Heart left ventricle (tissue), 16 donors: ENCODE results near the gene SAA2. TPM values are rescaled to one million over a fixed set of nuclear protein-coding genes. Genes with fewer than 3 reads are reported as not detected.

Experiments
- ATAC-seq, 4 donors: fragments of 200-7000 bp; cut with Tn5 transposase; one replicate each; pipeline ENCODE4 v1.9.1; 2020 to 2022; ENCODE audit warnings: moderate library complexity in 4 of 4, mild to moderate bottlenecking in 3 of 4, moderate number of reproducible peaks in 1 of 4
- DNase-seq, 5 donors: peaks; one replicate each; pipeline ENCODE4 v3.0.0-alpha.2; 2020
- H3K27ac ChIP-seq, 12 donors: fragments of 200-600 bp; sonication (generic) in 4 of 12; one replicate each; pipeline versions ENCODE4 v1.5.0 to v1.8.0; 2016 to 2022; ENCODE audit warnings: mild to moderate bottlenecking in 2 of 12
- H3K27me3 ChIP-seq, 9 donors: fragments of 200-600 bp; sonication (generic) in 2 of 9; one replicate each; pipeline versions ENCODE4 v1.5.1 to v1.8.0; 2016 to 2022; ENCODE audit warnings: mild to moderate bottlenecking in 3 of 9
- H3K36me3 ChIP-seq, 9 donors: fragments of 200-600 bp; sonication (generic) in 2 of 9; one replicate each; pipeline versions ENCODE4 v1.5.0 to v1.8.0; 2018 to 2022; ENCODE audit warnings: mild to moderate bottlenecking in 2 of 9
- H3K4me1 ChIP-seq, 12 donors: fragments of 200-600 bp; sonication (generic) in 4 of 12; one replicate each; pipeline versions ENCODE4 v1.5.0 to v1.8.0; 2016 to 2022; ENCODE audit warnings: mild to moderate bottlenecking in 3 of 12
- H3K4me3 ChIP-seq, 12 donors: fragments of 200-600 bp; sonication (generic) in 4 of 12; one replicate each; pipeline versions ENCODE4 v1.5.0 to v1.8.0; 2017 to 2022; ENCODE audit warnings: mild to moderate bottlenecking in 9 of 12, moderate library complexity in 4 of 12
- H3K9me3 ChIP-seq, 12 donors: fragments of 200-600 bp; sonication (generic) in 4 of 12; one replicate each; pipeline versions ENCODE4 v1.5.0 to v1.8.0; 2016 to 2022; ENCODE audit warnings: mild to moderate bottlenecking in 1 of 12
- POLR2A ChIP-seq, 2 donors: fragments of 450-650 bp; IDR thresholded peaks; one replicate each; pipeline ENCODE4 v1.6.1; 2017; ENCODE audit warnings: antibody characterized with exemption in 2 of 2, mild to moderate bottlenecking in 2 of 2, moderate library complexity in 2 of 2
- WGBS, 4 donors: extraction: QIAGEN DNeasy Blood & Tissue Kit in 2 of 4; methylation state at CpG; one replicate each; pipeline versions ENCODE4 v1.1.5 to v1.1.7; 2013 to 2018; 5-methylcytosine and 5-hydroxymethylcytosine counted together
- intact Hi-C, 10 donors: fragments of 100-400 bp; cut with DNase I; formaldehyde crosslinking; loops; one replicate each; pipeline versions ENCODE4 v1.11.1 to v1.14.2; 2022
- polyA plus RNA-seq, 2 donors: library from polyadenylated mRNA; stranded (reverse); fragments of 200-250 nt; gene quantifications; one replicate each; pipeline ENCODE4 v1.2.3, GENCODE V29; 2013
- total RNA-seq, 9 donors: library from RNA; depleted of rRNA in 2 of 9; stranded (reverse); fragments of >200 nt in 2 of 9; fragmentation: NEBNext Ultra II Directional in 3 of 9; extraction: Animal tissue kit (Norgen Biotek cat#: 25700) in 3 of 9; gene quantifications; one replicate each; pipeline versions ENCODE4 v1.1.0 to v1.2.4, GENCODE V29; 2016 to 2023
- TF ChIP-seq, protein P1 (sequence below), 12 donors: fragments of 200-600 bp; sonication (generic) in 4 of 12; IDR thresholded peaks; one replicate each; pipeline versions ENCODE4 v1.5.0 to v1.8.0; 2018 to 2022; ENCODE audit warnings: antibody characterized with exemption in 12 of 12, mild to moderate bottlenecking in 5 of 12
- donor health status: ischemic (EF 13 %, LVEDD 7.1; RV severe dilation, severe dysfunction).
- donor health status: healthy with polysubstance abuse.
- donor health status: DM: no; HTN: yes; CAD: no.
- donor health status: DM: no; HTN: no; CAD: no.
- donor health status: ischemic (EF 25% LVEDD 6.9; RV normal size, moderate dysfunction).
- donor health status: ischemic (EF 25% LVEDD 5.7; RV mildly dilated, moderate dysfunction).
- donor health status: healthy.
- donor health status: DM: yes; HTN: yes; CAD: no.
- donor health status: ischemic (EF 35%, LVEDD 5.7; RV mildly dilated, moderate dysfunction).
- donor health status: nonischemic (EF 11% LVEDD 7.7; RV severe dilation, severe dysfunction).
- donor health status: DM: yes; HTN: yes; CAD: no.
- donor health status: PGD.
- donor health status: ischemic (EF 29% LVEDD 5.4; RV normal size, mild dysfunction).
- donor health status: nonischemic (EF 23%, LVEDD 6.1; RV moderate dilation, normal function).

SAA2 gene
- total and polyA plus RNA-seq, 11 donors: 0.56 to 2.2 (median 1.5) TPM; not detected in 6

- no peak overlapping the region for H3K4me3 ChIP-seq
- WGBS, 4 donors: 85 to 93% (median 88%) methylated on average over 2 of the region's 2 CpGs
- intact Hi-C loops: no loop called here
- TF ChIP-seq POLR2A (IDR thresholded peaks at IDR 0.05): no peak
- TF ChIP-seq, protein P1, sequence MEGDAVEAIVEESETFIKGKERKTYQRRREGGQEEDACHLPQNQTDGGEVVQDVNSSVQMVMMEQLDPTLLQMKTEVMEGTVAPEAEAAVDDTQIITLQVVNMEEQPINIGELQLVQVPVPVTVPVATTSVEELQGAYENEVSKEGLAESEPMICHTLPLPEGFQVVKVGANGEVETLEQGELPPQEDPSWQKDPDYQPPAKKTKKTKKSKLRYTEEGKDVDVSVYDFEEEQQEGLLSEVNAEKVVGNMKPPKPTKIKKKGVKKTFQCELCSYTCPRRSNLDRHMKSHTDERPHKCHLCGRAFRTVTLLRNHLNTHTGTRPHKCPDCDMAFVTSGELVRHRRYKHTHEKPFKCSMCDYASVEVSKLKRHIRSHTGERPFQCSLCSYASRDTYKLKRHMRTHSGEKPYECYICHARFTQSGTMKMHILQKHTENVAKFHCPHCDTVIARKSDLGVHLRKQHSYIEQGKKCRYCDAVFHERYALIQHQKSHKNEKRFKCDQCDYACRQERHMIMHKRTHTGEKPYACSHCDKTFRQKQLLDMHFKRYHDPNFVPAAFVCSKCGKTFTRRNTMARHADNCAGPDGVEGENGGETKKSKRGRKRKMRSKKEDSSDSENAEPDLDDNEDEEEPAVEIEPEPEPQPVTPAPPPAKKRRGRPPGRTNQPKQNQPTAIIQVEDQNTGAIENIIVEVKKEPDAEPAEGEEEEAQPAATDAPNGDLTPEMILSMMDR (IDR thresholded peaks at IDR 0.05): no peak
- H3K36me3 ChIP-seq: no peaks in the 10 kb centered on the region
- peaks cover 0 to 6% (median 0%) of the 10 kb centered on the region in 9 donors for H3K27me3 ChIP-seq
- no peak for DNase-seq
- no peak overlapping the region for H3K27ac ChIP-seq
- peaks cover 0 to under 1% (median 0%) of the 10 kb centered on the region in 12 donors for H3K9me3 ChIP-seq
- H3K4me1 ChIP-seq: no peaks in the 10 kb centered on the region
- ATAC-seq: no peak
Measured at GRCh38 chr11:18196532-18196931, 51.9 kb downstream of the SAA2 start.

Other genes with a start within 250 kb of the SAA2 start
- gene SERGEF, start 235.6 kb downstream of the SAA2 start, total RNA-seq: 10 to 100 TPM; 11.6 to 26.4 (median 22.1) TPM
- gene SERGEF, start 235.6 kb downstream of the SAA2 start, polyA plus RNA-seq: 10 to 100 TPM; 16.0 to 55.0 TPM
- under 1 TPM in 4 of 9 donors, not detected in 5; 0.06 to 0.45 (median 0.19) TPM for gene TPH1, start 202.4 kb downstream of the SAA2 start, total RNA-seq
- under 1 TPM; 0.11 to 0.19 TPM for gene TPH1, start 202.4 kb downstream of the SAA2 start, polyA plus RNA-seq
- 1 to 10 TPM; 4.9 to 7.6 (median 6.6) TPM for gene SAAL1, start 142.6 kb downstream of the SAA2 start, total RNA-seq
- gene SAAL1, start 142.6 kb downstream of the SAA2 start, polyA plus RNA-seq: 10 to 100 TPM in 1 of 2 donors, 1 to 10 TPM in 1; 7.5 to 10.9 TPM
- not detected for gene MRGPRX3, start 116.1 kb downstream of the SAA2 start, total RNA-seq
- gene MRGPRX3, start 116.1 kb downstream of the SAA2 start, polyA plus RNA-seq: not detected
- not detected for gene MRGPRX4, start 75.8 kb downstream of the SAA2 start, total RNA-seq
- gene MRGPRX4, start 75.8 kb downstream of the SAA2 start, polyA plus RNA-seq: not detected
- not detected for gene SAA4, start 11.9 kb downstream of the SAA2 start, total RNA-seq
- gene SAA4, start 11.9 kb downstream of the SAA2 start, polyA plus RNA-seq: not detected
- gene SAA1, start 17.6 kb upstream of the SAA2 start, total RNA-seq: 1 to 10 TPM in 4 of 9 donors, not detected in 5; 1.4 to 8.6 (median 2.3) TPM
- gene SAA1, start 17.6 kb upstream of the SAA2 start, polyA plus RNA-seq: 1 to 10 TPM; 6.0 to 7.2 TPM
- gene HPS5, start 73.5 kb upstream of the SAA2 start, total RNA-seq: 10 to 100 TPM in 7 of 9 donors, 1 to 10 TPM in 2; 6.4 to 19.3 (median 12.5) TPM
- gene HPS5, start 73.5 kb upstream of the SAA2 start, polyA plus RNA-seq: 1 to 10 TPM; 6.1 to 9.8 TPM
- gene GTF2H1, start 73.9 kb upstream of the SAA2 start, total RNA-seq: 10 to 100 TPM; 19.8 to 37.2 (median 25.4) TPM
- gene GTF2H1, start 73.9 kb upstream of the SAA2 start, polyA plus RNA-seq: 10 to 100 TPM; 11.1 to 31.2 TPM
- 100 to 1,000 TPM; 191 to 688 (median 322) TPM for gene LDHA, start 145.9 kb upstream of the SAA2 start, total RNA-seq
- 100 to 1,000 TPM; 212 to 961 TPM for gene LDHA, start 145.9 kb upstream of the SAA2 start, polyA plus RNA-seq
- 1 to 10 TPM in 2 of 9 donors, not detected in 7; 1.6 to 1.9 TPM for gene LDHC, start 163.7 kb upstream of the SAA2 start, total RNA-seq
- gene LDHC, start 163.7 kb upstream of the SAA2 start, polyA plus RNA-seq: 1 to 10 TPM in 1 of 2 donors, not detected in 1; 1.5 TPM
- not detected for gene LDHAL6A, start 207.2 kb upstream of the SAA2 start, total RNA-seq
- not detected for gene LDHAL6A, start 207.2 kb upstream of the SAA2 start, polyA plus RNA-seq